ENCODE measurements around the gene VASN.
A peak's percentile ranks its signal among the peaks of the same experiment; 100 is the strongest.

Gene VASN

GRCh38 chr16:4362476-4363135 is 9.0 kb upstream of the VASN start:
- no peaks in the 10 kb centered on the region for H3K9me3 ChIP-seq (ENCODE audit: control insufficient read depth, insufficient read depth, low read length)
- peak overlapping the region; percentile 44 for H3K27ac ChIP-seq (ENCODE audit: low read depth, low read length)
- no peaks in the 10 kb centered on the region for H3K27me3 ChIP-seq (ENCODE audit: control insufficient read depth, low read length)
- TF ChIP-seq EZH2phosphoT487 (IDR thresholded peaks at IDR 0.05; ENCODE audit: borderline replicate concordance, low read length), result no peak
- TF ChIP-seq, protein P1, sequence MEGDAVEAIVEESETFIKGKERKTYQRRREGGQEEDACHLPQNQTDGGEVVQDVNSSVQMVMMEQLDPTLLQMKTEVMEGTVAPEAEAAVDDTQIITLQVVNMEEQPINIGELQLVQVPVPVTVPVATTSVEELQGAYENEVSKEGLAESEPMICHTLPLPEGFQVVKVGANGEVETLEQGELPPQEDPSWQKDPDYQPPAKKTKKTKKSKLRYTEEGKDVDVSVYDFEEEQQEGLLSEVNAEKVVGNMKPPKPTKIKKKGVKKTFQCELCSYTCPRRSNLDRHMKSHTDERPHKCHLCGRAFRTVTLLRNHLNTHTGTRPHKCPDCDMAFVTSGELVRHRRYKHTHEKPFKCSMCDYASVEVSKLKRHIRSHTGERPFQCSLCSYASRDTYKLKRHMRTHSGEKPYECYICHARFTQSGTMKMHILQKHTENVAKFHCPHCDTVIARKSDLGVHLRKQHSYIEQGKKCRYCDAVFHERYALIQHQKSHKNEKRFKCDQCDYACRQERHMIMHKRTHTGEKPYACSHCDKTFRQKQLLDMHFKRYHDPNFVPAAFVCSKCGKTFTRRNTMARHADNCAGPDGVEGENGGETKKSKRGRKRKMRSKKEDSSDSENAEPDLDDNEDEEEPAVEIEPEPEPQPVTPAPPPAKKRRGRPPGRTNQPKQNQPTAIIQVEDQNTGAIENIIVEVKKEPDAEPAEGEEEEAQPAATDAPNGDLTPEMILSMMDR (IDR thresholded peaks at IDR 0.05; ENCODE audit: low read depth, low read length, poor library complexity, severe bottlenecking), result no peak
- 0 out of 2 replicates have a peak overlapping the region, but pooled peaks have one; percentile 1 for H3K4me3 ChIP-seq (ENCODE audit: low read length)
- no peaks in the 10 kb centered on the region for H3K9me2 ChIP-seq (replicated peaks; ENCODE audit: control insufficient read depth, low read length)
- H3F3A ChIP-seq (ENCODE audit: control insufficient read depth, insufficient read depth), result no peaks in the 10 kb centered on the region; the same call in 1 of the 2 replicates
- H3K79me2 ChIP-seq (ENCODE audit: control insufficient read depth, low read length), result no peaks in the 10 kb centered on the region
- peaks cover 51% of the 10 kb centered on the region for H3K4me1 ChIP-seq (ENCODE audit: control insufficient read depth, low read length)
- H4K20me1 ChIP-seq (ENCODE audit: control insufficient read depth, insufficient read depth, low read depth, low read length), result no peaks in the 10 kb centered on the region
- H3K36me3 ChIP-seq (ENCODE audit: control insufficient read depth, low read length), result peaks cover 45% of the 10 kb centered on the region
- peak overlapping the region; percentile 42 for H3K4me2 ChIP-seq (ENCODE audit: low read length)

DNA sequence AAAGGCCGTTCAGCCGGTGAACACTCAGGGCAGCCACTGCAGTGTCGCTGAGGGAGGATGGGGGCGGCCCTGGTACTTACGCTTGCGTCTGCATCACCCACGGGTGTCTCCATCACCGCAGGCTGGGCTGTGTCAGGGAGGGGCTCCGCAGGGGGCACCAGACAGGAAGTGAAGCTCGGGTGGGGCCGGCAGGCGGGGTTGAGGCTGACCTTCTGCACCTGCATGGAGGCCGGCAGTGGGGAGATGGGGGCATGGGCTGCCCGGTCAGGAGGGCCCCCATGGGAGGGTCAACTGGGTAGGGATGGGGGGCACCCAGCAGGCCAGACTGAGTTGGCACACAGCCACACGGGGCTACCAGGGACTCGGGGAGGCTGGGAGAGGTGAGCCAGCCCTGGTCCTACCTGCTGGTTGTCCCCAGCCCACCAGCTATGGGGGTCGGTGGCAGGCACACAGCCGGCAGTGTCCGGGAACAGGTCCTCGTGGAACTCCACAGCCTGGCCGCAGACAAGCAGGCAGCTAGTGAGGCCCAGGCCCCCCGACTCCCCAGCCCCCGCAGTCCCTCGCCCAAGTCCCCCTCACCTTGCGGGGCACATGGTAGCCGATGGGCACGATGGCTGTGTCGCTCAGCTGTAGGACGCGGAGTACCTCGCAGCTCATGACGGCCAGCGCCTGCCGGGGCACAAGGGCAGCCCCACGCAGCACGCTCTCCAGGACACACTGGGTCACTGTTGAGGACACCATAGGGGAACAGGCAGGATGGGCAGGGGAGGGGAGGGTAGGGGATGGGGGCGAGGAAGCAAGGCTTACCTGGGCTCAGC is 7.2 kb upstream of the VASN start:
- peaks cover 35% of the 10 kb centered on the region for H3K36me3 ChIP-seq (ENCODE audit: control insufficient read depth, low read length)
- peaks cover 51% of the 10 kb centered on the region for H3K4me1 ChIP-seq (ENCODE audit: control insufficient read depth, low read length)
- no peaks in the 10 kb centered on the region; the same call in 1 of the 2 replicates for H3F3A ChIP-seq (ENCODE audit: control insufficient read depth, insufficient read depth)
- H3K4me2 ChIP-seq (ENCODE audit: low read length), result peak overlapping the region; percentile 51
- H3K4me3 ChIP-seq (ENCODE audit: low read length), result peak overlapping the region; percentile 0; the same call in 1 of the 2 replicates
- no peaks in the 10 kb centered on the region for H4K20me1 ChIP-seq (ENCODE audit: control insufficient read depth, insufficient read depth, low read depth, low read length)
- no peaks in the 10 kb centered on the region for H3K79me2 ChIP-seq (ENCODE audit: control insufficient read depth, low read length)
- 0 out of 2 replicates have a peak overlapping the region, but pooled peaks have one; percentile 22 for H3K27ac ChIP-seq (ENCODE audit: low read depth, low read length)
- H3K27me3 ChIP-seq (ENCODE audit: control insufficient read depth, low read length), result no peaks in the 10 kb centered on the region
- H3K9me3 ChIP-seq (ENCODE audit: control insufficient read depth, insufficient read depth, low read length), result no peaks in the 10 kb centered on the region
- TF ChIP-seq EZH2phosphoT487 (IDR thresholded peaks at IDR 0.05; ENCODE audit: borderline replicate concordance, low read length), result no peak
- TF ChIP-seq, protein P1 (IDR thresholded peaks at IDR 0.05; ENCODE audit: low read depth, low read length, poor library complexity, severe bottlenecking), result no peak
- H3K9me2 ChIP-seq (replicated peaks; ENCODE audit: control insufficient read depth, low read length), result no peaks in the 10 kb centered on the region

GRCh38 chr16:4365014-4365406 is 6.6 kb upstream of the VASN start:
- Histone ChIP-seq H4K20me1 (ENCODE audit: control insufficient read depth, insufficient read depth, low read depth, low read length) (no peaks in the 10 kb centered on the region), H3K27me3 (ENCODE audit: control insufficient read depth, low read length) (no peaks in the 10 kb centered on the region), H3F3A (ENCODE audit: control insufficient read depth, insufficient read depth) (no peaks in the 10 kb centered on the region; the same call in 1 of the 2 replicates), H3K27ac (ENCODE audit: low read depth, low read length) (peak overlapping the region; percentile 22; the same call in 1 of the 2 replicates), H3K4me3 (ENCODE audit: low read length) (peak overlapping the region; percentile 5), H3K9me3 (ENCODE audit: control insufficient read depth, insufficient read depth, low read length) (no peaks in the 10 kb centered on the region), H3K4me2 (ENCODE audit: low read length) (peak overlapping the region; percentile 51), H3K4me1 (ENCODE audit: control insufficient read depth, low read length) (peaks cover 51% of the 10 kb centered on the region), H3K9me2 (replicated peaks; ENCODE audit: control insufficient read depth, low read length) (no peaks in the 10 kb centered on the region), H3K36me3 (ENCODE audit: control insufficient read depth, low read length) (peaks cover 31% of the 10 kb centered on the region), H3K79me2 (ENCODE audit: control insufficient read depth, low read length) (no peaks in the 10 kb centered on the region)
- TF ChIP-seq EZH2phosphoT487 (IDR thresholded peaks at IDR 0.05; ENCODE audit: borderline replicate concordance, low read length), result no peak
- TF ChIP-seq, protein P1 (IDR thresholded peaks at IDR 0.05; ENCODE audit: low read depth, low read length, poor library complexity, severe bottlenecking), result no peak

Data from DOHH2 (cell line).